ENCODE results near the gene MAVS.
"Not testable (repeated sequence)": the region's sequence is repeated elsewhere in the genome, so short reads cannot be mapped to it uniquely, and the experiment has no call there.

Gene MAVS

DNA sequence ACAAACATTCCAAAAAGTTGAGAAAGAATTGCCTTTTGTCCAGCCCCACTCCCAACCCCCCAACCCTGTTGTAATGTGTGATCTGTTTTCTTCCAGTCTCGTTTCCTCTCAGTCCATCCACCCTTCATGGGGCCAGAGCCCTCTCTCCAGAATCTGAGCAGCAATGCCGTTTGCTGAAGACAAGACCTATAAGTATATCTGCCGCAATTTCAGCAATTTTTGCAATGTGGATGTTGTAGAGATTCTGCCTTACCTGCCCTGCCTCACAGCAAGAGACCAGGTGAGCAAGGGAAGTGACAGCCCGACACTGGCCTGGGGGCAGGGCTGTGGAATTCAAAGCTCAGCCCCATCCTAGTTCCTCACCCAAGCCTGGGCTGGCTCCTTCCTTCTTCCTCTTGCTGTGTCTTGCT is 7.8 kb downstream of the MAVS start:
- no peak for DNase-seq (ENCODE audit: low spot score)

- DNase-seq (ENCODE audit: low spot score), result no peak
These were observed 10.8 kb downstream of the MAVS start for GRCh38 chr20:3857405-3857804.

- no peak for DNase-seq (ENCODE audit: low spot score)
These were observed 12.1 kb downstream of the MAVS start for GRCh38 chr20:3858689-3859088.

GRCh38 chr20:3861191-3861590 is 14.6 kb downstream of the MAVS start:
- no peak for DNase-seq (ENCODE audit: low spot score)

DNA sequence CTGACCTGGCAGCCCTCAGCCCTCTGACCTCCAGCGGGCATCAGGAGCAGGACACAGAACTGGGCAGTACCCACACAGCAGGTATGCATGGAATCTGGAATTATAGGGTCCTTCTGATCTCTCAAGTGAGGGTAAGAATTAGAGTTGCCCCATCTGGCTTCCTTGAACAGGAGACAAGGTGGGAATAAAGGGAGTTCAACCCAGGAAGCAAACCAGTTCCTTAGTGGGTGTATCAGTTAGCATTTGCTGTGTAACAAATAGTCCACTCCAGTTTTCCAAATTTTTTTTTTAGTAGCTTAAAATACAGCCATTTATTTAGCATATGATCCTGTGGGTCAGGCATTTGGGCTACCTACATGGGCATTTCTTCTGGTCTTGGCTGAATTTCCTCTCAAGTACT is 15.7 kb downstream of the MAVS start:
- no peak for DNase-seq (ENCODE audit: low spot score)

- DNase-seq (ENCODE audit: low spot score), result no peak
These were observed 16.7 kb downstream of the MAVS start for GRCh38 chr20:3863317-3863716.

DNA sequence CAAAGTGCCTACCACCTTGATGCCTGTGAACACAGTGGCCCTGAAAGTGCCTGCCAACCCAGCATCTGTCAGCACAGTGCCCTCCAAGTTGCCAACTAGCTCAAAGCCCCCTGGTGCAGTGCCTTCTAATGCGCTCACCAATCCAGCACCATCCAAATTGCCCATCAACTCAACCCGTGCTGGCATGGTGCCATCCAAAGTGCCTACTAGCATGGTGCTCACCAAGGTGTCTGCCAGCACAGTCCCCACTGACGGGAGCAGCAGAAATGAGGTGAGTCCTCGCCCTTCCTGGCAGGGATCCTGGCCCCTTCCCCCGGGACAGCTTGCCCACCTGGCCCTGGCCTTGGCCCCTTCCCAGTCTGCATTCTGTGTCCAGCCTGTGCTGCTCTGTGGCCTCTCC is 17.9 kb downstream of the MAVS start:
- no peak for DNase-seq (ENCODE audit: low spot score)

- DNase-seq (ENCODE audit: low spot score), result no peak
These were observed 18.7 kb downstream of the MAVS start for GRCh38 chr20:3865152-3865886.

GRCh38 chr20:3865887-3866407 is 19.3 kb downstream of the MAVS start:
- DNase-seq (ENCODE audit: low spot score), result no peak

GRCh38 chr20:3866464-3866863 is 19.8 kb downstream of the MAVS start:
- DNase-seq (ENCODE audit: low spot score), result no peak

GRCh38 chr20:3867802-3868201 is 21.2 kb downstream of the MAVS start:
- DNase-seq (ENCODE audit: low spot score), result no peak

DNA sequence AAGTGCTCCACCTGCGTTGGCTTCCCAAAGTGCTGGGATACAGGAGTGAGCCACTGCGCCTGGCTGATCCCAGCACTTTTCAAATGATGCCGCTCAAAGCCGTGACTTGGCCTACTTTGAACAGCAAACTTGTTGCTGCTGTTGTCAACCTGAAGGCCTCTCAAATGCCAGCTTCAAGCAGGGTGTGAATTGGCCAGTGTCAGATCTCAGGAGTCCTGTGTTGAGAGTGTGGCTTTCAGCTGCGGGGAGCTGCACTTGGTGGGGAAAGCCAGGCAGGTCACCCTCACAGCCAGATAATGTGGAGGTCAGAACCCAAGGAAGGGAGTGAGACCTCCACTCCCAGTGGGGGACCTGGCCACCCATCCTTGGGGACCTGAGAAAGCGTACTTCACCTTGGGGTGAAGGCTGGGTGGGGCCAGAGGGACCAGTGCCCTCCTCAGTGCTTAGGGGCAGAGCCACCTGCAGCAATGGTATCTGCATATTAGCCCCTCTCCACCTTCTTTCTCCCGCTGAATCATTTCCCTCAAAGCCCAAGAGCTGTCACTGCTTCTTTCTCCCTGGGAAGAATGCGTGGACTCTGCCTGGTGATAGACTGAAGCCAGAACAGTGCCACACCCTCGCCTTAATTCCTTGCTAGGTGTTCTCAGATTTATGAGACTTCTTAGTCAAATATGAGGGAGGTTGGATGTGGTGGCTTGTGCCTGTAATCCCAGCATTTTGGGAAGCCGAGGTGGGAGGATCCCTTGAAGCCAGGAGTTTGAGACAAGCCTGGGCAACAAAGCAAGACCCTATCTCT is 23.4 kb downstream of the MAVS start:
- no peak for DNase-seq (ENCODE audit: low spot score)

GRCh38 chr20:3871550-3872265 is 25.1 kb downstream of the MAVS start:
- no peak for DNase-seq (ENCODE audit: low spot score)

- no peak for DNase-seq (ENCODE audit: low spot score)
These were observed 26.9 kb downstream of the MAVS start for GRCh38 chr20:3873507-3873906.

DNA sequence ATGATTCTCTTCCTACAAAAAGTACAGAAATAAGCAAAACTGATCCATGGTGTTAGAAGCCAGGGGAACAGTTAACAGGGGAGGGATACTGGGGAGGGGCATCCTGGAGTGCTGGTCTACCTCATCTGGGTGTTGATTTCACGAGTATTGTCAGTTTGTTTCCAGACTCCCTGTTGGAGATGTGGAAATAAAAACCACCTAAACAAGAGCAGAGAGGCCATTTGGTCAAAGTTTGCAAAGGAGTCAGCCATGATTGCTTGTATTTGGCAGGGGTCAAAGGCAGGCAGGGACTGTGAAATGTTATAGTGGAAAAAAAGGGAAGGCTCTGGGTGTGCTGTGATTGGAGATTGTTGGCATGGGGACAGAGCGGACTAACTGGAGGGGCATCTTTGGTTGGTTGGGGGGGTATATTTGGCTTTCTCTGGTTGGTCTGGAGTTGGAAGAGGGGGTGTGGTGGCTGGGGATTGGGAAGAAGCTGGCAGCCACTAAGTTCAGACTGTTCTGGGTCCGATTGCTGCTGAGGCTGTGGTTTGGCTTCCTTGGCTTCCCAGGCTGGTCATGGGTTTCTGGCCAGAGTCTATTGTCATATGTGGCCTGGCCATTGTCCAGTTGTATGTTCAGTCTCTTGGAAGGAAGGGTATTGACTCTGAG is 27.7 kb downstream of the MAVS start:
- no peak for DNase-seq (ENCODE audit: low spot score)

GRCh38 chr20:3875378-3875974 is 28.8 kb downstream of the MAVS start:
- DNase-seq (ENCODE audit: low spot score), result no peak

DNA sequence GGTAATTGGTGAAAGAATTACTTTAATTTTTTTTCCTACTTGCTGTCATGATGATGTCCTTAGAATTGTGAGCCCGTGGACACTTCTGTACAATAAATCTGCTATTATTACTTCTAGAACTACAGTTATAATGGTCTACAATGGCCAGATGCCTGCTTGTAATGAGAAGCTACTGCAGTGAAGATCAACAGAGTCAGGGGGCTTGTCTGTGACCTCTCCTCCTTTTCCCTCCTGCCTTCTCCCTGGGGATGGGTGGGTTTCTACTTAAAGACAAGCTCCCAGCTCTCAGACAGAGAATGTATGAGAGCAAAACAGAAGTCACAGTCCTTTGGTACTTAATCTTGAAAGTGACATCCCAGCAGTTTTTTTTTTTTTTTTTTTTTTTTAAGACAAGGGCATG is 29.4 kb downstream of the MAVS start:
- DNase-seq (ENCODE audit: low spot score), result no peak

GRCh38 chr20:3876676-3877075 is 30.0 kb downstream of the MAVS start:
- no peak for DNase-seq (ENCODE audit: low spot score)

- not testable (repeated sequence) for DNase-seq (ENCODE audit: low spot score)
These were observed 32.3 kb downstream of the MAVS start for GRCh38 chr20:3878921-3879274.

GRCh38 chr20:3885715-3886114 is 39.1 kb downstream of the MAVS start:
- no peak for DNase-seq (ENCODE audit: low spot score)

DNA sequence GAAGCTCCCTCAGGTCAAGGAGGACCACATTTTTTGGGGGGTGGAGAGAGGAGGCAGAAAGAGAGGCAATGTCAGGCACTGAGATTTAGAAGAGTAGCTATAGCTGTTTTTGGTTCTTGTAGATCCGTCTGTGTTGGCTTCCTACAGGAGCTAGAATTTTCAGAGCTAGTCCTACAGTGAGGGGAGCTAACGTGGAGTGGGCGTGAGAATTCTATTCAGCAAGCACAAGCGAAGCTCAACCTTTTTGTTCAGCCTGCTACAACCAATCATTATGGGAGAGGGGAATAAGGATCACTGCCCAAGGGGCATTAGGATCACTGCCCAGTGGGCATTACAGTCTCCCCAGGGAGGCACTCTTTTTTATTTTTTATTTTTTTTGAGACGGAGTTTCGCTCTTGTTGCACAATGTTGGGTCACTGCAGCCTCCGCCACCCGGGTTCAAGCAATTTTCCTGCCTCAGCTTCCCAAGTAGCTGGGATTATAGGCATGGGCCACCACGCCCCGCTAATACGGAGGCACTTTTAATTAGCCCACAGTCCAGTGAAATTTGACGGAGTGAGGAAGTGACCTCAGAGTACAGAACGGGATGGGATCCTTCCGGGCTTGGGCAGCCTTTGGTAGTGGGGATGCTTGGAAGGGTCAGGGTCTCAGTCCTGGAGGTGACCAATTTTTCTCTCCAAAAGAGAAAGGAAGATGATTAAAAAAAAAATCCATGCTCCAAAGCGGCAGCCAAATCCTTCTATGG is 41.4 kb downstream of the MAVS start:
- no peak for DNase-seq (ENCODE audit: low spot score)

Measured in hematopoietic multipotent progenitor cell treated with erythropoietin and hydrocortisone succinate and interleukin-3 and kit ligand, for 17 days (in vitro differentiated cells).